GM12875 (cell line): ENCODE data around the gene PALLD.

Experiments used
- H3K4me3 ChIP-seq: one replicate; pipeline ENCODE4 v1.5.1; 2011; ENCODE audit warnings: low read depth, low read length, control low read depth
- TF ChIP-seq, protein P1 (sequence below): IDR thresholded peaks from 2 replicates; pipeline ENCODE4 v1.5.1; 2011; ENCODE audit warnings: low read depth, mild to moderate bottlenecking, control low read depth, inconsistent platforms, low read length, moderate library complexity, borderline replicate concordance; ENCODE audit not compliant: insufficient read depth

The PALLD gene

GRCh38 chr4:168841672-168842019 is 344.8 kb downstream of the PALLD start:
- TF ChIP-seq, protein P1, sequence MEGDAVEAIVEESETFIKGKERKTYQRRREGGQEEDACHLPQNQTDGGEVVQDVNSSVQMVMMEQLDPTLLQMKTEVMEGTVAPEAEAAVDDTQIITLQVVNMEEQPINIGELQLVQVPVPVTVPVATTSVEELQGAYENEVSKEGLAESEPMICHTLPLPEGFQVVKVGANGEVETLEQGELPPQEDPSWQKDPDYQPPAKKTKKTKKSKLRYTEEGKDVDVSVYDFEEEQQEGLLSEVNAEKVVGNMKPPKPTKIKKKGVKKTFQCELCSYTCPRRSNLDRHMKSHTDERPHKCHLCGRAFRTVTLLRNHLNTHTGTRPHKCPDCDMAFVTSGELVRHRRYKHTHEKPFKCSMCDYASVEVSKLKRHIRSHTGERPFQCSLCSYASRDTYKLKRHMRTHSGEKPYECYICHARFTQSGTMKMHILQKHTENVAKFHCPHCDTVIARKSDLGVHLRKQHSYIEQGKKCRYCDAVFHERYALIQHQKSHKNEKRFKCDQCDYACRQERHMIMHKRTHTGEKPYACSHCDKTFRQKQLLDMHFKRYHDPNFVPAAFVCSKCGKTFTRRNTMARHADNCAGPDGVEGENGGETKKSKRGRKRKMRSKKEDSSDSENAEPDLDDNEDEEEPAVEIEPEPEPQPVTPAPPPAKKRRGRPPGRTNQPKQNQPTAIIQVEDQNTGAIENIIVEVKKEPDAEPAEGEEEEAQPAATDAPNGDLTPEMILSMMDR, result no peak
- H3K4me3 ChIP-seq, result no peak overlapping the region

GRCh38 chr4:168842186-168842585 is 345.3 kb downstream of the PALLD start:
- no peak overlapping the region for H3K4me3 ChIP-seq
- TF ChIP-seq, protein P1, result no peak

- TF ChIP-seq, protein P1, result no peak
- H3K4me3 ChIP-seq, result no peak overlapping the region
Measured at GRCh38 chr4:168843635-168844034, 346.8 kb downstream of the PALLD start.

DNA sequence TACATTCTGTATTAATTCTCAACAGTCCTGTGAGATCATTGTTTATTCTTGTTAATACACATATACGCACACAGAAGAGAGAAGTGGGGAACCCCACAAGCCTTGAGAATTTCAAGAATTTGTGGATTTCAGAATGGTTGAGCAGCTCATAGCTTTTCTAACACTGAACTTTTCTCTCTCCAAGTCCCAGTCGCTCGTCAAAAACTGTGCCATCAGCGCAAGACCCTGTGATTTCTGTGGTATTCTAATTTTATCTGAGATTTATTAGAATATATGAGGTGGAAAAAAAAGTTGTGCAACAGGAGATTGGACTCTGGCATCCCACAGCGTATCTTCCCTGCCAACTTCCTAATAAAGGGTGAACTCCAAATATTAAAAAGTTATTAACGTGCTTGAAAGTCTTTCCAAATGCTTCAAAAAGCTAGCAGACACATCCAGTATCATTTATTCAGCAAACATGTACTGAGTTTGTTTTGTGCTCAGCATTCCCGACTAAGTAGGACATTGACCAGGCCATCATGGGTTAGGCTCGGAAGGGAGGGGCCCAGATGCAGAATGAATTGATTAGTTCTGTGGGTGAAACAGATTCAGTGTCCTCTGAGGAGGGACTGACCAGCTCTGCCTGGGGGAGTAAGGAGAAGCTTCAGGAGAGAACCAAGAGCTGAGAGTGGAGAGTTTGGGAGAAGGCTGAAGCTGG is 347.6 kb downstream of the PALLD start:
- H3K4me3 ChIP-seq, result no peak overlapping the region
- TF ChIP-seq, protein P1, result no peak

- H3K4me3 ChIP-seq, result no peak overlapping the region
- TF ChIP-seq, protein P1, result no peak
Measured at GRCh38 chr4:168845897-168846296, 349.0 kb downstream of the PALLD start.

GRCh38 chr4:168846414-168846813 is 349.6 kb downstream of the PALLD start:
- TF ChIP-seq, protein P1, result no peak
- no peak overlapping the region for H3K4me3 ChIP-seq

GRCh38 chr4:168847771-168848502 is 351.1 kb downstream of the PALLD start:
- H3K4me3 ChIP-seq, result no peak overlapping the region
- TF ChIP-seq, protein P1, result no peak
